Pulmonary artery endothelial cell (primary cell): ENCODE measurements around the gene ZNF276. TPM values are rescaled to one million over a fixed set of nuclear protein-coding genes. Genes with fewer than 3 reads are reported as not detected.
"Not testable (repeated sequence)": the region's sequence is repeated elsewhere in the genome, so short reads cannot be mapped to it uniquely, and the experiment has no call there.

ENCODE experiments used
- DNase-seq: peaks from one replicate; pipeline ENCODE4 v3.0.0-alpha.2; 2011; ENCODE audit warnings: low read depth, low spot score
- total RNA-seq: library from RNA; depleted of rRNA; stranded (reverse); fragments of >200 nt; gene quantifications from 2 replicates; pipeline ENCODE4 v1.2.3, GENCODE V29; 2014

ZNF276 gene
- 18.9 and 25.8 TPM in 2 replicates for total RNA-seq

- no peak for DNase-seq
Measured at GRCh38 chr16:89720813-89721545, at the start of gene ZNF276, which contains the start of gene VPS9D1. TSS of gene ZNF276 (plus strand) at chr16:89721537. CDS start at chr16:89721641, 104 bp downstream. TSS of gene VPS9D1 (minus strand) at chr16:89720898. CDS start at chr16:89720861, 37 bp downstream.

- not testable (repeated sequence) for DNase-seq
Measured at GRCh38 chr16:89671565-89671964, 49.8 kb upstream of the ZNF276 start.

- no peak for DNase-seq
Measured at GRCh38 chr16:89672177-89672941, 49.0 kb upstream of the ZNF276 start.

GRCh38 chr16:89678258-89678657 is 43.1 kb upstream of the ZNF276 start:
- DNase-seq = no peak

GRCh38 chr16:89685916-89686315 is 35.4 kb upstream of the ZNF276 start:
- DNase-seq = no peak

- DNase-seq = no peak
Measured at GRCh38 chr16:89686520-89687091, 34.7 kb upstream of the ZNF276 start, which contains the start of gene CDK10. TSS of gene CDK10 (plus strand) at chr16:89686689. CDS start at chr16:89686711, 22 bp downstream.

- no peak for DNase-seq
Measured at GRCh38 chr16:89687092-89687940, 34.0 kb upstream of the ZNF276 start.

- DNase-seq = no peak
Measured at GRCh38 chr16:89688395-89688794, 32.9 kb upstream of the ZNF276 start.

GRCh38 chr16:89689142-89689541 is 32.2 kb upstream of the ZNF276 start:
- DNase-seq = no peak

GRCh38 chr16:89689621-89690020 is 31.7 kb upstream of the ZNF276 start:
- DNase-seq = not testable (repeated sequence)

GRCh38 chr16:89690392-89690901 is 30.9 kb upstream of the ZNF276 start:
- no peak for DNase-seq

GRCh38 chr16:89691231-89691985 is 29.9 kb upstream of the ZNF276 start:
- DNase-seq = no peak

GRCh38 chr16:89691986-89692569 is 29.3 kb upstream of the ZNF276 start:
- DNase-seq = no peak

GRCh38 chr16:89693289-89693731 is 28.0 kb upstream of the ZNF276 start:
- no peak for DNase-seq

- no peak for DNase-seq
Measured at GRCh38 chr16:89693931-89694783, 27.2 kb upstream of the ZNF276 start.

- DNase-seq = not testable (repeated sequence)
Measured at GRCh38 chr16:89694784-89695085, 26.6 kb upstream of the ZNF276 start.

- DNase-seq = no peak
Measured at GRCh38 chr16:89695086-89695874, 26.1 kb upstream of the ZNF276 start.
